NCI-H1436 treated with DMSO at 0.1 percent for 48 hours (cell line): Measurements from ENCODE around the gene RAB6B.

Source experiments
- DNase-seq: peaks from one replicate; lab custom pipeline; 2025; lab: John Stamatoyannopoulos, UW

Gene RAB6B

GRCh38 chr3:133880886-133881455, 14.7 kb downstream of the RAB6B start:
- no peak for DNase-seq

- DNase-seq = no peak
Observed at GRCh38 chr3:133880287-133880686, 15.4 kb downstream of the RAB6B start.

GRCh38 chr3:133878518-133878917, 17.2 kb downstream of the RAB6B start:
- no peak for DNase-seq

- no peak for DNase-seq
Observed at GRCh38 chr3:133877221-133877620, 18.5 kb downstream of the RAB6B start.

GRCh38 chr3:133874761-133875438, 20.8 kb downstream of the RAB6B start:
- no peak for DNase-seq

GRCh38 chr3:133874344-133874743, 21.3 kb downstream of the RAB6B start:
- no peak for DNase-seq

GRCh38 chr3:133872781-133873180, 22.9 kb downstream of the RAB6B start:
- no peak for DNase-seq

GRCh38 chr3:133872161-133872560, 23.5 kb downstream of the RAB6B start:
- no peak for DNase-seq

- DNase-seq = no peak
Observed at GRCh38 chr3:133871368-133872090, 24.2 kb downstream of the RAB6B start.

GRCh38 chr3:133870822-133871221, 24.9 kb downstream of the RAB6B start:
- no peak for DNase-seq

- no peak for DNase-seq
Observed at GRCh38 chr3:133869586-133869985, 26.1 kb downstream of the RAB6B start.

- DNase-seq = no peak
Observed at GRCh38 chr3:133868758-133869475, 26.8 kb downstream of the RAB6B start.

- DNase-seq = no peak
Observed at GRCh38 chr3:133868186-133868585, 27.5 kb downstream of the RAB6B start.

- DNase-seq = no peak
Observed at GRCh38 chr3:133866141-133866540, 29.5 kb downstream of the RAB6B start.

GRCh38 chr3:133865136-133865855, 30.4 kb downstream of the RAB6B start:
- no peak for DNase-seq

- DNase-seq = no peak
Observed at GRCh38 chr3:133864616-133865015, 31.1 kb downstream of the RAB6B start.

GRCh38 chr3:133863911-133864310, 31.8 kb downstream of the RAB6B start:
- no peak for DNase-seq

GRCh38 chr3:133862161-133862560, 33.5 kb downstream of the RAB6B start:
- DNase-seq = no peak

GRCh38 chr3:133860519-133860918, 35.2 kb downstream of the RAB6B start:
- DNase-seq = no peak

- no peak for DNase-seq
Observed at GRCh38 chr3:133859381-133860234, 36.1 kb downstream of the RAB6B start.

- no peak for DNase-seq
Observed at GRCh38 chr3:133857767-133858166, 37.9 kb downstream of the RAB6B start.
